A549 (cell line): ENCODE measurements around the gene PTPRN2. TPM values are rescaled to one million over a fixed set of nuclear protein-coding genes. Genes with fewer than 3 reads are reported as not detected.

ENCODE experiments used
- ATAC-seq, 2 experiments: fragments of 200-7000 bp in 1 of 2; fragments of >200 bp in 1 of 2; cut with Nextera tagmentation in 1 of 2; cut with Tn5 transposase in 1 of 2; 3 replicates each; pipeline versions ENCODE4 v1.8.0 to v1.9.1; 2018 to 2020; ENCODE audit warnings: mild to moderate bottlenecking in 1 of 2, moderate library complexity in 1 of 2
- CTCF ChIA-PET: fragments of 300-600 bp; sonication (Branson Sonifier 250); formaldehyde crosslinking; extraction: SDS; loops from one replicate; lab custom pipeline; 2021; ENCODE audit warnings: antibody characterized with exemption, inconsistent platforms; lab: Yijun Ruan, JAX
- POLR2A ChIA-PET: fragments of 350-600 bp; formaldehyde crosslinking; extraction: SDS; loops from one replicate; lab custom pipeline; 2021; ENCODE audit warnings: antibody characterized with exemption, inconsistent platforms; lab: Yijun Ruan, JAX
- DNase-seq, 2 experiments: peaks; one replicate each; pipeline versions ENCODE4 v3.0.0 to v3.0.0-alpha.2; 2011 to 2016; ENCODE audit warnings: low read depth in 1 of 2, low spot score in 1 of 2
- FAIRE-seq: peaks from 2 replicates; lab custom pipeline; 2011; peaks lifted over from hg19 to GRCh38; lab: Jason Lieb, UNC
- H3K27ac ChIP-seq, 2 experiments: fragments of >200 bp; sonication (Bioruptor Twin); formaldehyde crosslinking; 3 replicates each; pipeline ENCODE4 v1.5.1; 2016 to 2017
- H3K4me1 ChIP-seq: fragments of >200 bp; sonication (Bioruptor Twin); formaldehyde crosslinking; 3 replicates; pipeline ENCODE4 v1.6.1; 2016
- H3K4me2 ChIP-seq: fragments of >200 bp; sonication (Bioruptor Twin); formaldehyde crosslinking; 3 replicates; pipeline ENCODE4 v1.6.1; 2016
- H3K4me3 ChIP-seq: fragments of >200 bp; sonication (Bioruptor Twin); formaldehyde crosslinking; 3 replicates; pipeline ENCODE4 v1.5.1; 2016
- H3K9me3 ChIP-seq: fragments of >200 bp; sonication (Bioruptor Twin); formaldehyde crosslinking; 3 replicates; pipeline ENCODE4 v1.6.1; 2016
- CHD2 ChIP-seq: fragments of 150-350 bp; IDR thresholded peaks from 2 replicates; pipeline ENCODE4 v1.6.1; 2014; ENCODE audit warnings: low read length; ENCODE audit not compliant: partially characterized antibody
- CTCF ChIP-seq: fragments of >200 bp; sonication (Bioruptor Twin); formaldehyde crosslinking; IDR thresholded peaks from 3 replicates; pipeline ENCODE4 v1.5.1; 2016
- FOSB ChIP-seq: fragments of 250-450 bp; sonication (Bioruptor Pico); IDR thresholded peaks from 2 replicates; pipeline ENCODE4 v1.5.0; 2020; ENCODE audit warnings: mild to moderate bottlenecking, moderate library complexity
- HEYL ChIP-seq: fragments of 250-450 bp; sonication (Bioruptor Pico); IDR thresholded peaks from 2 replicates; pipeline ENCODE4 v1.8.0; 2021; ENCODE audit warnings: mild to moderate bottlenecking, moderate library complexity
- HMGXB4 ChIP-seq: fragments of 250-450 bp; sonication (Bioruptor Pico); IDR thresholded peaks from 2 replicates; pipeline ENCODE4 v1.5.0; 2021; ENCODE audit warnings: mild to moderate bottlenecking, moderate library complexity, borderline replicate concordance
- JUN ChIP-seq, 2 experiments: fragments of >200 bp; sonication (Bioruptor Twin); formaldehyde crosslinking; IDR thresholded peaks; 2 replicates in 1 of 2; 3 replicates in 1 of 2; pipeline ENCODE4 v1.6.1; 2016 to 2017
- MAX ChIP-seq: IDR thresholded peaks from 2 replicates; pipeline ENCODE4 v1.6.1; 2012
- NPAS2 ChIP-seq: fragments of 250-450 bp; sonication (Bioruptor Pico); IDR thresholded peaks from 2 replicates; pipeline ENCODE4 v1.8.0; 2022; ENCODE audit warnings: mild to moderate bottlenecking, moderate library complexity, borderline replicate concordance
- NR3C1 ChIP-seq: fragments of >200 bp; sonication (Bioruptor Twin); formaldehyde crosslinking; IDR thresholded peaks from 3 replicates; pipeline ENCODE4 v1.6.1; 2017
- RAD21 ChIP-seq, 2 experiments: fragments of >200 bp in 1 of 2; sonication (Bioruptor Twin) in 1 of 2; formaldehyde crosslinking in 1 of 2; IDR thresholded peaks in 1 of 2; conservative IDR thresholded peaks in 1 of 2; 2 replicates in 1 of 2; 3 replicates in 1 of 2; pipeline ENCODE4 v1.6.1; 2012 to 2018; ENCODE audit warnings: inconsistent platforms in 1 of 2
- REST ChIP-seq: fragments of 200-600 bp; sonication (generic); IDR thresholded peaks from 2 replicates; pipeline ENCODE4 v1.6.1; 2016; ENCODE audit warnings: antibody characterized with exemption, mild to moderate bottlenecking, moderate library complexity
- RNF2 ChIP-seq: fragments of 200-600 bp; sonication (generic); IDR thresholded peaks from 2 replicates; pipeline ENCODE4 v1.6.1; 2016; ENCODE audit warnings: low read depth, mild to moderate bottlenecking, antibody characterized with exemption, moderate library complexity, borderline replicate concordance
- USF2 ChIP-seq: fragments of 450-650 bp; IDR thresholded peaks from 2 replicates; pipeline ENCODE4 v1.6.1; 2014; ENCODE audit warnings: antibody characterized with exemption
- ZFP36 ChIP-seq: fragments of 450-650 bp; IDR thresholded peaks from 2 replicates; pipeline ENCODE4 v1.6.1; 2014; ENCODE audit warnings: borderline replicate concordance; ENCODE audit not compliant: partially characterized antibody
- ZSCAN20 ChIP-seq: fragments of 250-450 bp; sonication (Bioruptor Pico); IDR thresholded peaks from 2 replicates; pipeline ENCODE4 v1.8.0; 2022; ENCODE audit warnings: mild to moderate bottlenecking, moderate library complexity
- WGBS: methylation state at CpG from one replicate; pipeline ENCODE4 v1.1.6; 2017; ENCODE audit errors: missing lambda C conversion rate; 5-methylcytosine and 5-hydroxymethylcytosine counted together
- polyA plus RNA-seq, 4 experiments: library from polyadenylated mRNA; depleted of rRNA in 3 of 4; stranded (reverse); fragments of >200 nt; fragmentation: RNase III in 1 of 4; extraction: RNeasy Plus Mini Kit Qiagen cat#74134 plus additional on column Dnase treatment in 1 of 4; gene quantifications; 2 replicates in 3 of 4; 3 replicates in 1 of 4; pipeline ENCODE4 v1.2.3, GENCODE V29; 2011 to 2017

Gene PTPRN2
- polyA plus RNA-seq, 2 of the 4 experiments (the other 2 are of a cell fraction) = 0.41 to 1.2 TPM

- TF ChIP-seq REST = no peak
- no peak for TF ChIP-seq HEYL (CRISPR knock-in tag)
Measured at GRCh38 chr7:157561523-157561785, 1026.2 kb downstream of the PTPRN2 start (continued).

- H3K4me2 ChIP-seq = no peak overlapping the region
- WGBS = 70% methylated on average over 25 of the region's 29 CpGs
Measured at GRCh38 chr7:157560710-157561522, 1026.7 kb downstream of the PTPRN2 start.

More at GRCh38 chr7:157560710-157561522, 1026.7 kb downstream of the PTPRN2 start:
- DNase-seq (no peak), ATAC-seq (peak in 1 of 2 experiments; percentile 48; a peak in 3 of 6 replicates), FAIRE-seq (no peak)
- ChIA-PET POLR2A (no interaction called here), CTCF (no interaction called here)
- no peak overlapping the region for H3K4me3 ChIP-seq
- H3K27ac ChIP-seq = no peak overlapping the region
- H3K4me1 ChIP-seq = no peaks in the 10 kb centered on the region
- no peaks in the 10 kb centered on the region for H3K9me3 ChIP-seq
- TF ChIP-seq NR3C1 = no peak
- TF ChIP-seq FOSB (CRISPR knock-in tag) = no peak
- TF ChIP-seq RNF2 = no peak
- TF ChIP-seq ZFP36 = no peak
- no peak for TF ChIP-seq USF2
- TF ChIP-seq HMGXB4 (CRISPR knock-in tag) = no peak
- no peak for TF ChIP-seq RAD21 (conservative IDR thresholded peaks at IDR 0.05 in 1 of 2, IDR thresholded peaks at IDR 0.05 in 1 of 2)
- TF ChIP-seq JUN (IDR thresholded peaks at IDR 0.05) = no peak
- no peak for TF ChIP-seq HEYL (CRISPR knock-in tag)
- TF ChIP-seq CTCF = no peak
- TF ChIP-seq CHD2 = no peak
- no peak for TF ChIP-seq MAX
- no peak for TF ChIP-seq NPAS2 (CRISPR knock-in tag)
- no peak for TF ChIP-seq ZSCAN20
